OCI-LY7 (cell line): ENCODE results near the gene RTL10.

ENCODE experiments used
- EZH2phosphoT487 ChIP-seq: fragments of 200-600 bp; sonication (generic); IDR thresholded peaks from 2 replicates; pipeline ENCODE4 v1.6.1; 2018; ENCODE audit warnings: low read depth, borderline replicate concordance, mild to moderate bottlenecking, mixed run types, antibody characterized with exemption, low read length, moderate library complexity, mixed read lengths
- TF ChIP-seq, protein P1 (sequence below): fragments of 200-600 bp; sonication (generic); conservative IDR thresholded peaks from 2 replicates; pipeline ENCODE4 v1.5.1; 2014; ENCODE audit warnings: mild to moderate bottlenecking, antibody characterized with exemption, low read length, moderate library complexity, mixed read lengths

GRCh38 chr22:19882446-19883381, 28.0 kb upstream of the RTL10 start:
- TF ChIP-seq, protein P1, sequence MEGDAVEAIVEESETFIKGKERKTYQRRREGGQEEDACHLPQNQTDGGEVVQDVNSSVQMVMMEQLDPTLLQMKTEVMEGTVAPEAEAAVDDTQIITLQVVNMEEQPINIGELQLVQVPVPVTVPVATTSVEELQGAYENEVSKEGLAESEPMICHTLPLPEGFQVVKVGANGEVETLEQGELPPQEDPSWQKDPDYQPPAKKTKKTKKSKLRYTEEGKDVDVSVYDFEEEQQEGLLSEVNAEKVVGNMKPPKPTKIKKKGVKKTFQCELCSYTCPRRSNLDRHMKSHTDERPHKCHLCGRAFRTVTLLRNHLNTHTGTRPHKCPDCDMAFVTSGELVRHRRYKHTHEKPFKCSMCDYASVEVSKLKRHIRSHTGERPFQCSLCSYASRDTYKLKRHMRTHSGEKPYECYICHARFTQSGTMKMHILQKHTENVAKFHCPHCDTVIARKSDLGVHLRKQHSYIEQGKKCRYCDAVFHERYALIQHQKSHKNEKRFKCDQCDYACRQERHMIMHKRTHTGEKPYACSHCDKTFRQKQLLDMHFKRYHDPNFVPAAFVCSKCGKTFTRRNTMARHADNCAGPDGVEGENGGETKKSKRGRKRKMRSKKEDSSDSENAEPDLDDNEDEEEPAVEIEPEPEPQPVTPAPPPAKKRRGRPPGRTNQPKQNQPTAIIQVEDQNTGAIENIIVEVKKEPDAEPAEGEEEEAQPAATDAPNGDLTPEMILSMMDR, result no peak
- no peak for TF ChIP-seq EZH2phosphoT487
